MCF 10A (cell line): Measurements from ENCODE around the gene SERPINE1. TPM values are rescaled to one million over a fixed set of nuclear protein-coding genes. Genes with fewer than 3 reads are reported as not detected.
A peak's percentile ranks its signal among the peaks of the same experiment; 100 is the strongest.
"Not testable (repeated sequence)": the region's sequence is repeated elsewhere in the genome, so short reads cannot be mapped to it uniquely, and the experiment has no call there.

Experiments used
- BruUV-seq: library from RNA; stranded (reverse); fragments of 400-500 nt; replicated peaks from 2 replicates; lab custom pipeline; 2021; lab: Mats Ljungman, UMichigan
- CTCF ChIA-PET: fragments of 300-600 bp; sonication (Branson Sonifier 250); formaldehyde crosslinking; extraction: SDS; loops from one replicate; lab custom pipeline; 2021; ENCODE audit warnings: antibody characterized with exemption, inconsistent platforms; lab: Yijun Ruan, JAX
- POLR2A ChIA-PET: fragments of 300-600, 350-650 bp; sonication (Branson Sonifier 250); formaldehyde crosslinking; extraction: SDS; loops from one replicate; lab custom pipeline; 2020; ENCODE audit warnings: antibody characterized with exemption, inconsistent platforms; lab: Yijun Ruan, JAX
- DNase-seq: peaks from one replicate; pipeline ENCODE4 v3.0.0-alpha.2; 2018; ENCODE audit not compliant: unreplicated experiment
- H3K27ac Mint-ChIP-seq: one replicate; pipeline ENCODE4 v1.8.0; 2022; ENCODE audit warnings: mild to moderate bottlenecking, low read depth, mixed read lengths; ENCODE audit not compliant: unreplicated experiment
- H3K27me3 Mint-ChIP-seq: one replicate; pipeline ENCODE4 v1.8.0; 2022; ENCODE audit warnings: mixed read lengths; ENCODE audit not compliant: insufficient read depth, unreplicated experiment
- H3K36me3 Mint-ChIP-seq: one replicate; pipeline ENCODE4 v1.8.0; 2022; ENCODE audit warnings: mild to moderate bottlenecking, moderate library complexity, mixed read lengths; ENCODE audit not compliant: insufficient read depth, unreplicated experiment
- H3K4me1 Mint-ChIP-seq: one replicate; pipeline ENCODE4 v1.8.0; 2022; ENCODE audit warnings: mixed read lengths; ENCODE audit not compliant: insufficient read depth, unreplicated experiment
- H3K4me3 Mint-ChIP-seq: one replicate; pipeline ENCODE4 v1.8.0; 2022; ENCODE audit warnings: mild to moderate bottlenecking, moderate library complexity, mixed read lengths; ENCODE audit not compliant: unreplicated experiment
- H3K9me3 Mint-ChIP-seq: one replicate; pipeline ENCODE4 v1.8.0; 2022; ENCODE audit warnings: mixed read lengths; ENCODE audit not compliant: unreplicated experiment
- intact Hi-C: fragments of 100-400 bp; cut with micrococcal nuclease; formaldehyde crosslinking; loops from 2 replicates; pipeline ENCODE4 v1.14.1; 2022
- total RNA-seq: library from RNA; stranded (reverse); gene quantifications from 2 replicates; pipeline ENCODE4 v1.2.3, GENCODE V29; 2022
- TF ChIP-seq, protein P1 (sequence below): fragments of 200-600 bp; IDR thresholded peaks from one replicate; pipeline ENCODE4 v1.8.0; 2022; ENCODE audit warnings: antibody characterized with exemption, mild to moderate bottlenecking; ENCODE audit not compliant: unreplicated experiment

Gene SERPINE1
- total RNA-seq, 1 experiment from 2014 or later, result 80.6 TPM

DNA sequence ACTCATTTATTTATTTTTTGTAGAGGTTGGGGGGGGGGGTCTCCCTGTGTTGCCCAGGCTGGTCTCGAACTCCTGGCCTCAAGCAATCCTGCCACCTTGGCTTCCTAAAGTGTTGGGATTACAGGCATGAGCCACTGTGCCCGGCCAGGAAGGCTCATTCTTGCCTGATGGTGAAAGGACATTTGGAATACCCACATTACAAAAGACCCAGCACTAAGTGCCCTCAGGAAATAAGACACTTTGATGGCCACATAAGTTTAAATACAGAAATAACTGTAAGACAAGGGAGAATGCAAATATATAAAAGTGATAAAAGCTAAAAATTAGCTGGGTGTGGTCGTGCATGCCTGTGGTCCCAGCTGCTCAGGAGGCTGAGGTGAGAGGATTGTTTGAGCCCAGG, 8.0 kb upstream of the SERPINE1 start:
- no TSS peak for BruUV-seq
- H3K9me3 Mint-ChIP-seq, result no peaks in the 10 kb centered on the region
- no peaks in the 10 kb centered on the region for H3K27me3 Mint-ChIP-seq
- peaks cover 22% of the 10 kb centered on the region for H3K4me1 Mint-ChIP-seq
- no peak overlapping the region for H3K27ac Mint-ChIP-seq
- POLR2A ChIA-PET, result interaction anchor here (0.6 kb wide), 2 partner anchors 25 to 1171 kb away, joined by 3 read pairs; no protein-coding TSS in a partner anchor
- CTCF ChIA-PET, result interaction anchor here (1.0 kb wide), 1 partner anchor 164 kb away, joined by 5 read pairs; no protein-coding TSS in a partner anchor
- H3K4me3 Mint-ChIP-seq, result no peak overlapping the region
- TF ChIP-seq, protein P1, sequence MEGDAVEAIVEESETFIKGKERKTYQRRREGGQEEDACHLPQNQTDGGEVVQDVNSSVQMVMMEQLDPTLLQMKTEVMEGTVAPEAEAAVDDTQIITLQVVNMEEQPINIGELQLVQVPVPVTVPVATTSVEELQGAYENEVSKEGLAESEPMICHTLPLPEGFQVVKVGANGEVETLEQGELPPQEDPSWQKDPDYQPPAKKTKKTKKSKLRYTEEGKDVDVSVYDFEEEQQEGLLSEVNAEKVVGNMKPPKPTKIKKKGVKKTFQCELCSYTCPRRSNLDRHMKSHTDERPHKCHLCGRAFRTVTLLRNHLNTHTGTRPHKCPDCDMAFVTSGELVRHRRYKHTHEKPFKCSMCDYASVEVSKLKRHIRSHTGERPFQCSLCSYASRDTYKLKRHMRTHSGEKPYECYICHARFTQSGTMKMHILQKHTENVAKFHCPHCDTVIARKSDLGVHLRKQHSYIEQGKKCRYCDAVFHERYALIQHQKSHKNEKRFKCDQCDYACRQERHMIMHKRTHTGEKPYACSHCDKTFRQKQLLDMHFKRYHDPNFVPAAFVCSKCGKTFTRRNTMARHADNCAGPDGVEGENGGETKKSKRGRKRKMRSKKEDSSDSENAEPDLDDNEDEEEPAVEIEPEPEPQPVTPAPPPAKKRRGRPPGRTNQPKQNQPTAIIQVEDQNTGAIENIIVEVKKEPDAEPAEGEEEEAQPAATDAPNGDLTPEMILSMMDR, result no peak
- intact Hi-C loops, result no loop called here
- no peaks in the 10 kb centered on the region for H3K36me3 Mint-ChIP-seq
- DNase-seq, result no peak

DNA sequence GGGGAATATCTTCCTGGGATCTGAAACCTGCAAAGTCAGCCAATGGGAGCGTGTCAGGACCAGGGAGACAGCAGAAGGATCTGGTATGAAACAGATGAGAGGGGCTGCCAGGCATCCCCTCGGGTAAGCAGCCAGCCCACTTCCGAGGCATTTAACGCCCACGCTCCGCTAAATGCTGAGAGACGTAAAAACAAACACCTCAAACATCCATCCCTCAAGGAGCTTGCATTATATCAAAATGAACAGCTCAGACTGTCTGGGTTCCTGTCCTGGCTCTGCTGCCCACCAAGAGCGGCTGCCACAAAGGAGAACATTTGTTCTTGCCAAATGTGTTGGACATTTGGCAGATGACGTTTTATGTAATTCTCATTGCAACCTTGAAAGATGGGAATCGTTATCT, 7.0 kb upstream of the SERPINE1 start:
- H3K9me3 Mint-ChIP-seq, result no peaks in the 10 kb centered on the region

DNA sequence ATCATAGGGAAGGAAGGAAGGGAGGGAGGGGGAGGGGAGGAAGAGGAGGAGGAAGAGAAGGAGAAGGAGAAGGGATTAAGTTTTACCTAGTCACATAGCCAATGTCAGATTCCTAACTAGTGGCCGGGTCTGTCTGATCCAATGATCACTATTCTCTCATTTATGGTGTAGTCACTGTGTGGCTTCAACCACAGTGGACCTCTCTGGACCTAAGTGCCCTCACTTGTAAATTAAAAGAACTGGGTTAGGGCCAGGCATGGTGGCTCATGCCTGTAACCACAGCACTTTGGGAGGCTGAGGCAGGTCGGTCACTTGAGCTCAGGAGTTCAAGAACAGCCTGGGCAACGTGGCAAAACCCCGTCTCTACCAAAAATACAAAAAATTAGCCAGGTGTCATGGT, 6.6 kb upstream of the SERPINE1 start:
- Mint-ChIP-seq H3K4me3 (no peak overlapping the region), H3K27me3 (no peaks in the 10 kb centered on the region), H3K27ac (no peak overlapping the region), H3K4me1 (peaks cover 21% of the 10 kb centered on the region), H3K9me3 (no peaks in the 10 kb centered on the region), H3K36me3 (no peaks in the 10 kb centered on the region)
- BruUV-seq, result no TSS peak
- ChIA-PET CTCF (interaction anchor here (0.6 kb wide), 1 partner anchor 75 kb away, joined by 3 read pairs; no protein-coding TSS in a partner anchor), POLR2A (interaction anchor here (0.6 kb wide), 1 partner anchor 16 kb away, joined by 3 read pairs; no protein-coding TSS in a partner anchor)
- intact Hi-C loops, result no loop called here
- TF ChIP-seq, protein P1, result no peak
- DNase-seq, result no peak

More for the DNA sequence above, 7.0 kb upstream of the SERPINE1 start:
- POLR2A ChIA-PET, result interaction anchor here (0.6 kb wide), 1 partner anchor 16 kb away, joined by 3 read pairs; no protein-coding TSS in a partner anchor
- peaks cover 21% of the 10 kb centered on the region for H3K4me1 Mint-ChIP-seq
- H3K36me3 Mint-ChIP-seq, result no peaks in the 10 kb centered on the region
- intact Hi-C loops, result no loop called here
- CTCF ChIA-PET, result interaction anchor here (0.6 to 1.0 kb wide), 3 partner anchors 8 to 163 kb away, joined by 3 to 5 read pairs (median 5); no protein-coding TSS in a partner anchor
- H3K27ac Mint-ChIP-seq, result no peak overlapping the region
- TF ChIP-seq, protein P1, result no peak
- no peak for DNase-seq
- no peak overlapping the region for H3K4me3 Mint-ChIP-seq
- no TSS peak for BruUV-seq
- H3K27me3 Mint-ChIP-seq, result no peaks in the 10 kb centered on the region

DNA sequence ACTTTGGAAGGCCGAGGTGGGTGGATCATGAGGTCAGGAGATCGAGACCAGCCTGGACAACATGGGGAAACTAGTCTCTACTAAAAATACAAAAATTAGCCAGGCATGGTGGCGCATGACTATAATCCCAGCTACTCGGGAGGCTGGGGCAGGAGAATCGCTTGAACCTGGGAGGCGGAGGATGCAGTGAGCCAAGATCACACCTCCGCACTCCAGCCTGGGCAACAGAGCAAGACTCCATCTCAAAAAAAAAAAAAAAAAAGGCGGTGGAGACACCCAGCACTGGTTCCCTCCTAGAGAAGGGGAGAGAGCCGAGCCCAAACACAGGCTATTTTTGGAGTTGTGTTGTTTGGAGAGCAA, 5.3 kb upstream of the SERPINE1 start:
- ChIA-PET CTCF (interaction anchor here (0.6 to 1.0 kb wide), 4 partner anchors 10 to 161 kb away, joined by 3 to 4 read pairs (median 3); no protein-coding TSS in a partner anchor), POLR2A (interaction anchor here (0.7 to 2.0 kb wide), 6 partner anchors 12 to 458 kb away, joined by 3 to 11 read pairs (median 4); partner anchors contain the start of gene ZNHIT1)
- H3K27me3 Mint-ChIP-seq, DNase-seq, H3K36me3 Mint-ChIP-seq, H3K9me3 Mint-ChIP-seq, BruUV-seq, intact Hi-C loops: not testable (repeated sequence)
- peak overlapping the region; percentile 44 for H3K4me3 Mint-ChIP-seq
- H3K4me1 Mint-ChIP-seq, result peaks cover 30% of the 10 kb centered on the region
- peak overlapping the region; percentile 91 for H3K27ac Mint-ChIP-seq
